Adrenal gland (tissue), 5 donors: ENCODE results near the gene TRIM62.

Experiments
- POLR2A ChIP-seq, 2 donors: fragments of 450-650 bp; IDR thresholded peaks; one replicate each; pipeline ENCODE4 v1.6.1; 2017; ENCODE audit warnings: antibody characterized with exemption in 2 of 2, mild to moderate bottlenecking in 2 of 2, moderate library complexity in 1 of 2
- TF ChIP-seq, protein P1 (sequence below), 6 experiments: fragments of 450-650 bp in 4 of 6; fragments of 200-600 bp in 2 of 6; sonication (generic) in 1 of 6; IDR thresholded peaks; 1 replicate in 5 of 6; 2 replicates in 1 of 6; pipeline versions ENCODE4 v1.5.1 to v1.8.0; 2016 to 2021; ENCODE audit warnings: antibody characterized with exemption in 6 of 6, mild to moderate bottlenecking in 2 of 6, moderate library complexity in 1 of 6
- donor health status: DM: no; HTN: no; CAD: no.

DNA sequence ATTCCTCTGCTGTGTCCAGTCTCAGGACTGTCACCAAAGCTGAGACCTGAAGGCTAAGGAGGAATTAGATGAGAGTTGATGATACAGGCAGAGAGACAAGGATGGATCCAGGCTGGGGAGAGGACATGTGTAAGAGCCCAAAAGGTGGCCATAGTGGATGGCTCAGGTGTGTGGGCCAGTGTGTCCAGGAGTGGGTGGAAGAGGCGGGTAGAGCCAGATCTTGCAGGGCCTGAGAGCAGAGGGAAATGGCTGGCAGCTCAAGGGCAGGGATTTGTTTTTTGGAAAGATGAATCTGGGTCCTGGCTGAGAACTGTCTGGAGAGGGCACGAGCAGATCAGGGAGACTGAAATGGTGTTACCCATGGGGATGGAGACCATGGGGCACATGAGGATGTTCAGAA lies 62.8 kb downstream of the TRIM62 start:
- no peak for TF ChIP-seq POLR2A (IDR thresholded peaks at IDR 0.05)
- TF ChIP-seq, protein P1, sequence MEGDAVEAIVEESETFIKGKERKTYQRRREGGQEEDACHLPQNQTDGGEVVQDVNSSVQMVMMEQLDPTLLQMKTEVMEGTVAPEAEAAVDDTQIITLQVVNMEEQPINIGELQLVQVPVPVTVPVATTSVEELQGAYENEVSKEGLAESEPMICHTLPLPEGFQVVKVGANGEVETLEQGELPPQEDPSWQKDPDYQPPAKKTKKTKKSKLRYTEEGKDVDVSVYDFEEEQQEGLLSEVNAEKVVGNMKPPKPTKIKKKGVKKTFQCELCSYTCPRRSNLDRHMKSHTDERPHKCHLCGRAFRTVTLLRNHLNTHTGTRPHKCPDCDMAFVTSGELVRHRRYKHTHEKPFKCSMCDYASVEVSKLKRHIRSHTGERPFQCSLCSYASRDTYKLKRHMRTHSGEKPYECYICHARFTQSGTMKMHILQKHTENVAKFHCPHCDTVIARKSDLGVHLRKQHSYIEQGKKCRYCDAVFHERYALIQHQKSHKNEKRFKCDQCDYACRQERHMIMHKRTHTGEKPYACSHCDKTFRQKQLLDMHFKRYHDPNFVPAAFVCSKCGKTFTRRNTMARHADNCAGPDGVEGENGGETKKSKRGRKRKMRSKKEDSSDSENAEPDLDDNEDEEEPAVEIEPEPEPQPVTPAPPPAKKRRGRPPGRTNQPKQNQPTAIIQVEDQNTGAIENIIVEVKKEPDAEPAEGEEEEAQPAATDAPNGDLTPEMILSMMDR (IDR thresholded peaks at IDR 0.05) = no peak
